H1 (cell line): ENCODE results near the gene NRXN3. TPM values are rescaled to one million over a fixed set of nuclear protein-coding genes. Genes with fewer than 3 reads are reported as not detected.
A peak's percentile ranks its signal among the peaks of the same experiment; 100 is the strongest.

Experiments
- CTCF ChIA-PET: fragments of 300-600 bp; sonication (Branson Sonifier 250); formaldehyde crosslinking; loops from one replicate; lab custom pipeline; 2021; ENCODE audit not compliant: partially characterized antibody; lab: Charles Lee
- POLR2A ChIA-PET: fragments of 300-600 bp; sonication (Branson Sonifier 250); formaldehyde crosslinking; loops from one replicate; lab custom pipeline; 2021; ENCODE audit warnings: inconsistent platforms; ENCODE audit not compliant: partially characterized antibody; lab: Charles Lee
- DNase-seq, 2 experiments: peaks; one replicate each; pipeline versions ENCODE4 v3.0.0 to v3.0.0-alpha.2; 2010 to 2022; ENCODE audit warnings: low spot score in 2 of 2, low read depth in 1 of 2, mixed read lengths in 1 of 2
- FAIRE-seq: peaks from 2 replicates; lab custom pipeline; 2011; peaks lifted over from hg19 to GRCh38; lab: Jason Lieb, UNC
- H2AFZ ChIP-seq: 2 replicates; pipeline ENCODE4 v1.8.1; 2012; ENCODE audit warnings: low read length, inconsistent platforms
- H2AK5ac ChIP-seq: 2 replicates; pipeline ENCODE4 v1.6.1; 2013; ENCODE audit warnings: low read depth, low read length
- H2BK120ac ChIP-seq: replicated peaks from 2 replicates; pipeline ENCODE3; 2013; ENCODE audit warnings: low read depth, low read length, inconsistent platforms
- H2BK12ac ChIP-seq: 2 replicates; pipeline ENCODE4 v1.6.1; 2013; ENCODE audit warnings: low read depth, low read length
- H2BK15ac ChIP-seq: 2 replicates; pipeline ENCODE4 v1.6.1; 2013; ENCODE audit warnings: low read length
- H2BK20ac ChIP-seq: 2 replicates; pipeline ENCODE4 v1.6.1; 2013; ENCODE audit warnings: low read length
- H2BK5ac ChIP-seq: 2 replicates; pipeline ENCODE4 v1.6.1; 2013; ENCODE audit warnings: low read depth, low read length
- H3K14ac ChIP-seq: 2 replicates; pipeline ENCODE4 v1.6.1; 2013; ENCODE audit warnings: inconsistent platforms; ENCODE audit not compliant: insufficient read length
- H3K18ac ChIP-seq: 2 replicates; pipeline ENCODE4 v1.6.1; 2013; ENCODE audit warnings: low read length; ENCODE audit errors: extremely low read depth
- H3K23ac ChIP-seq: 2 replicates; pipeline ENCODE4 v1.6.1; 2013; ENCODE audit warnings: inconsistent platforms; ENCODE audit not compliant: insufficient read length
- H3K23me2 ChIP-seq: 2 replicates; pipeline ENCODE4 v1.6.1; 2013; ENCODE audit warnings: low read depth, low read length
- H3K27ac ChIP-seq: 2 replicates; pipeline ENCODE4 v1.6.1; 2011; ENCODE audit warnings: low read depth, low read length, inconsistent platforms
- H3K27me3 ChIP-seq, 4 experiments: replicated peaks in 1 of 4; 1 replicate in 1 of 4; 2 replicates in 3 of 4; pipeline versions ENCODE4 v1.6.1 to v1.8.1; 2011 to 2013; ENCODE audit warnings: low read length in 3 of 4, mild to moderate bottlenecking in 3 of 4, inconsistent platforms in 2 of 4, mixed read lengths in 2 of 4, moderate library complexity in 1 of 4; ENCODE audit not compliant: control insufficient read depth in 3 of 4, insufficient read depth in 3 of 4; ENCODE audit errors: extremely low read depth in 1 of 4
- H3K36me3 ChIP-seq, 4 experiments: 2 replicates each; pipeline versions ENCODE4 v1.6.1 to v1.8.1; 2011 to 2013; ENCODE audit warnings: mild to moderate bottlenecking in 4 of 4, low read length in 3 of 4, moderate library complexity in 2 of 4, control low read depth in 1 of 4, inconsistent platforms in 1 of 4; ENCODE audit not compliant: insufficient read depth in 4 of 4, control insufficient read depth in 2 of 4
- H3K4ac ChIP-seq: replicated peaks from 2 replicates; pipeline ENCODE3; 2013; ENCODE audit warnings: low read length, low read depth, mixed read lengths, inconsistent platforms; ENCODE audit not compliant: insufficient read length
- H3K4me1 ChIP-seq, 4 experiments: replicated peaks in 1 of 4; 1 replicate in 1 of 4; 2 replicates in 3 of 4; pipeline versions ENCODE4 v1.6.1 to v1.8.1; 2011 to 2013; ENCODE audit warnings: low read length in 3 of 4, inconsistent platforms in 2 of 4, mixed read lengths in 1 of 4; ENCODE audit not compliant: insufficient read depth in 4 of 4, control insufficient read depth in 3 of 4
- H3K4me2 ChIP-seq, 2 experiments: 2 replicates each; pipeline versions ENCODE4 v1.6.1 to v1.8.1; 2011 to 2013; ENCODE audit warnings: low read depth in 2 of 2, low read length in 2 of 2, control low read depth in 1 of 2, inconsistent platforms in 1 of 2, mild to moderate bottlenecking in 1 of 2; ENCODE audit not compliant: insufficient read depth in 1 of 2
- H3K4me3 ChIP-seq, 4 experiments: fragments of 200-600, 300-600 bp in 1 of 4; sonication (generic), shearing (Covaris generic), sonication (Bioruptor Twin) in 1 of 4; 2 replicates each; pipeline versions ENCODE4 v1.5.1 to v1.8.1; 2011 to 2016; ENCODE audit warnings: low read length in 4 of 4, low read depth in 3 of 4, control low read depth in 2 of 4, inconsistent platforms in 2 of 4, mild to moderate bottlenecking in 2 of 4, mixed read lengths in 1 of 4, moderate library complexity in 1 of 4; ENCODE audit not compliant: insufficient read depth in 2 of 4; ENCODE audit errors: extremely low read depth in 1 of 4
- H3K56ac ChIP-seq: replicated peaks from 2 replicates; pipeline ENCODE3; 2013; ENCODE audit warnings: low read depth, mild to moderate bottlenecking, mixed read lengths, low read length, inconsistent platforms; ENCODE audit not compliant: insufficient read length
- H3K79me1 ChIP-seq: 2 replicates; pipeline ENCODE4 v1.6.1; 2013; ENCODE audit warnings: low read depth, low read length, control low read depth
- H3K79me2 ChIP-seq, 2 experiments: 2 replicates each; pipeline versions ENCODE4 v1.6.1 to v1.8.1; 2012 to 2013; ENCODE audit warnings: low read length in 2 of 2, mild to moderate bottlenecking in 2 of 2, inconsistent platforms in 1 of 2; ENCODE audit not compliant: insufficient read depth in 2 of 2, control insufficient read depth in 1 of 2
- H3K9ac ChIP-seq, 4 experiments: replicated peaks in 1 of 4; 1 replicate in 1 of 4; 2 replicates in 3 of 4; pipeline versions ENCODE4 v1.6.1 to v1.8.1; 2011 to 2013; ENCODE audit warnings: low read depth in 3 of 4, low read length in 3 of 4, control low read depth in 2 of 4, mild to moderate bottlenecking in 2 of 4, moderate library complexity in 2 of 4, inconsistent platforms in 1 of 4; ENCODE audit errors: extremely low read depth in 1 of 4
- H3K9me3 ChIP-seq, 2 experiments: 2 replicates each; pipeline versions ENCODE4 v1.6.1 to v1.8.1; 2012 to 2013; ENCODE audit warnings: mild to moderate bottlenecking in 2 of 2, moderate library complexity in 2 of 2, control low read depth in 1 of 2, inconsistent platforms in 1 of 2, low read depth in 1 of 2, low read length in 1 of 2, mixed read lengths in 1 of 2; ENCODE audit not compliant: insufficient read depth in 2 of 2
- H4K20me1 ChIP-seq, 2 experiments: replicated peaks in 1 of 2; 2 replicates each; pipeline versions ENCODE3 to v1.8.1; 2011 to 2013; ENCODE audit warnings: inconsistent platforms in 2 of 2, low read length in 2 of 2, mild to moderate bottlenecking in 1 of 2; ENCODE audit not compliant: insufficient read depth in 2 of 2, control insufficient read depth in 1 of 2
- H4K5ac ChIP-seq: 2 replicates; pipeline ENCODE4 v1.6.1; 2013; ENCODE audit warnings: low read length, low read depth, mixed read lengths, inconsistent platforms; ENCODE audit not compliant: insufficient read length
- H4K8ac ChIP-seq: 2 replicates; pipeline ENCODE4 v1.8.0; 2013; ENCODE audit warnings: mild to moderate bottlenecking, moderate library complexity, low read length, inconsistent platforms; ENCODE audit not compliant: insufficient read depth; ENCODE audit errors: extremely low read depth
- H4K91ac ChIP-seq: replicated peaks from 2 replicates; pipeline ENCODE3; 2013; ENCODE audit warnings: low read length, mixed read lengths, inconsistent platforms; ENCODE audit not compliant: insufficient read length
- JUND ChIP-seq: IDR thresholded peaks from 2 replicates; pipeline ENCODE4 v1.6.1; 2011; ENCODE audit warnings: mild to moderate bottlenecking, improper control_type of control experiment, low read length
- POLR2A ChIP-seq, 2 experiments: IDR thresholded peaks; 1 replicate in 1 of 2; 2 replicates in 1 of 2; pipeline ENCODE4 v1.6.1; 2011; ENCODE audit warnings: low read depth in 2 of 2, low read length in 2 of 2, mild to moderate bottlenecking in 2 of 2; ENCODE audit errors: control extremely low read depth in 1 of 2
- POLR2AphosphoS5 ChIP-seq: IDR thresholded peaks from 2 replicates; pipeline ENCODE4 v1.6.1; 2011; ENCODE audit warnings: low read depth, low read length
- SRF ChIP-seq: IDR thresholded peaks from 2 replicates; pipeline ENCODE4 v1.6.1; 2011; ENCODE audit warnings: mild to moderate bottlenecking, low read depth, low read length, moderate library complexity
- SUZ12 ChIP-seq: fragments of 200-600 bp; sonication (generic); IDR thresholded peaks from 2 replicates; pipeline ENCODE4 v1.6.1; 2012; ENCODE audit warnings: mild to moderate bottlenecking, inconsistent platforms, low read length, moderate library complexity, mixed read lengths
- TAF7 ChIP-seq: optimal IDR thresholded peaks from 2 replicates; pipeline ENCODE3; 2011; ENCODE audit warnings: low read depth, mild to moderate bottlenecking, inconsistent platforms, low read length, moderate library complexity, borderline replicate concordance
- WGBS, 2 experiments: shearing (Covaris generic) in 1 of 2; methylation state at CpG; one replicate each; pipeline versions ENCODE4 v1.1.6 to v1.1.7; 2013 to 2015; ENCODE audit warnings: low lambda C conversion rate in 2 of 2, mixed read lengths in 2 of 2, inconsistent platforms in 1 of 2, low coverage in 1 of 2, missing lambda C conversion rate in 1 of 2; ENCODE audit not compliant: insufficient replicate concordance in 2 of 2, insufficient coverage in 1 of 2, insufficient read length in 1 of 2; ENCODE audit errors: extremely low coverage in 1 of 2, missing lambda C conversion rate in 1 of 2; 5-methylcytosine and 5-hydroxymethylcytosine counted together
- polyA plus RNA-seq, 7 experiments: library from polyadenylated mRNA; depleted of rRNA in 3 of 7; stranded (reverse) in 5 of 7; unstranded in 2 of 7; fragments of >200 nt in 5 of 7; fragments of 200-250 nt in 2 of 7; gene quantifications; 1 replicate in 5 of 7; 2 replicates in 1 of 7; 4 replicates in 1 of 7; pipeline versions ENCODE4 v1.2.1 to v1.2.3, GENCODE V29; 2011 to 2013; ENCODE audit warnings: missing spikeins in 2 of 7, mixed read lengths in 2 of 7
- total RNA-seq: library from RNA; stranded (reverse); fragmentation: NEBNext Ultra II Directional; extraction: Animal tissue kit (Norgen Biotek cat#: 25700); gene quantifications from 2 replicates; pipeline ENCODE4 v1.2.1, GENCODE V29; 2021

NRXN3 gene
- total and polyA plus RNA-seq, 2 of the 8 experiments (the other 6 are each of a cell fraction or from before 2014, with no cell fraction given) = 2.6 to 4.1 TPM

DNA sequence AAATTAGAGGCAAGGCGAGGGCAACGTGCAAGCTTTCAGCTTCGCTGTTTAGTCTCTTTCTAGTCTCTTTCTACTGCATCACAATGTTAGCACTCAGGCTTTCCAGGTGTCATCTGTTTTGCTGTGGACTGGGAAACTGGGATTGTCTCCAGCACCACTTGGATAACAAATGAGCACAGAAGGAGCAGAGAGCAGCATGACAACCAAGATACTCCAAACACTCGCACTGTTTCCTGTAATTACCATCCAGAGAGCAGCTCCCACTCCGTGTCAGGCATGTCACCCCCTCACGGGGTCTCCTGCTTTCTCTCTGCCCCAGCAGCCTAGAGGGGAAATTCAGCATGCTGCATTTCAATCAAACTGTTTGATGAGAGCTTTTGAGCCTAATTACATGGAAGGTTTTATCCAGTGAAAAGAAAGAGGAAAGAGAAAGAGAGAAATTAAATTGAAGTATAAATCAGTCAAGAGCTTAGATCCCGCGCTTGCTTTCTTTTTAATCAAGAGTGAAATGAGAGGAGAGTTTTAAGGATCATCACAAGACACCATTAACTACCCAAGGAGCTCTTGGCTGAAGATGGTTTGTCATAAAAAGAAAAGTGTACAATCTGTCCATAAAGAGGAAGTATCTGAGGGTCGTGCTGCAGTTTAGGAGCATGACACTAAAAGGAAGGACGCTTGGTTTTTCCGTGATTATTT lies 1123.5 kb downstream of the NRXN3 start:
- H2BK120ac ChIP-seq = no peak overlapping the region
- H3K79me2 ChIP-seq = no peaks in the 10 kb centered on the region
- no peak overlapping the region for H3K56ac ChIP-seq
- H3K4ac ChIP-seq = no peak overlapping the region
- 67% methylated on average over 11 of the region's 11 CpGs; no CpG with 5 or more reads in 1 of the 2 experiments for WGBS, 2 experiments
- H3K14ac ChIP-seq = no peak overlapping the region
- H3K27ac ChIP-seq = no peak overlapping the region
- POLR2A ChIA-PET = no interaction called here
- no peaks in the 10 kb centered on the region for H4K20me1 ChIP-seq
- DNase-seq (no peak), FAIRE-seq (no peak)
- H4K8ac ChIP-seq = no peak overlapping the region
- H3K18ac ChIP-seq = no peak overlapping the region
- no peaks in the 10 kb centered on the region for H3K9me3 ChIP-seq
- H3K9ac ChIP-seq = no peak overlapping the region
- no peak overlapping the region for H2BK15ac ChIP-seq
- no peaks in the 10 kb centered on the region for H3K23me2 ChIP-seq
- H3K36me3 ChIP-seq = no peaks in the 10 kb centered on the region
- H3K79me1 ChIP-seq = no peaks in the 10 kb centered on the region
- no peak overlapping the region for H4K5ac ChIP-seq
- no peak overlapping the region for H2BK5ac ChIP-seq
- H4K91ac ChIP-seq = no peak overlapping the region
- peaks cover 0 to 1% (median 0%) of the 10 kb centered on the region in 4 experiments; a peak in 1 of 7 replicates for H3K27me3 ChIP-seq
- no peak overlapping the region for H3K4me3 ChIP-seq
- H2BK20ac ChIP-seq = no peak overlapping the region
- H3K23ac ChIP-seq = no peak overlapping the region
- H3K4me1 ChIP-seq = peaks cover 0 to 10% (median 5%) of the 10 kb centered on the region in 4 experiments; a peak in 3 of 7 replicates
- no peak overlapping the region for H2BK12ac ChIP-seq
- CTCF ChIA-PET = interaction anchor here (1.0 to 2.4 kb wide), 2 partner anchors 250 to 396 kb away, joined by 3 to 5 read pairs; no protein-coding TSS in a partner anchor
- H3K4me2 ChIP-seq = no peak overlapping the region; a peak in 2 of 4 replicates
- H2AFZ ChIP-seq = peak overlapping the region; percentile 17
- TF ChIP-seq JUND (no peak), TAF7 (no peak), POLR2AphosphoS5 (no peak), SUZ12 (no peak), POLR2A (IDR thresholded peaks at IDR 0.05; ENCODE audit: control extremely low read depth in 1 of 2, low read depth in 2 of 2, low read length in 2 of 2) (no peak), SRF (no peak)
- no peak overlapping the region for H2AK5ac ChIP-seq
